ENCODE measurements around the gene MOG. TPM values are rescaled to one million over a fixed set of nuclear protein-coding genes. Genes with fewer than 3 reads are reported as not detected.
A peak's percentile ranks its signal among the peaks of the same experiment; 100 is the strongest.

The MOG gene
- polyA plus RNA-seq, 1 of the 3 experiments (the other 2 are of a cell fraction): not detected

DNA sequence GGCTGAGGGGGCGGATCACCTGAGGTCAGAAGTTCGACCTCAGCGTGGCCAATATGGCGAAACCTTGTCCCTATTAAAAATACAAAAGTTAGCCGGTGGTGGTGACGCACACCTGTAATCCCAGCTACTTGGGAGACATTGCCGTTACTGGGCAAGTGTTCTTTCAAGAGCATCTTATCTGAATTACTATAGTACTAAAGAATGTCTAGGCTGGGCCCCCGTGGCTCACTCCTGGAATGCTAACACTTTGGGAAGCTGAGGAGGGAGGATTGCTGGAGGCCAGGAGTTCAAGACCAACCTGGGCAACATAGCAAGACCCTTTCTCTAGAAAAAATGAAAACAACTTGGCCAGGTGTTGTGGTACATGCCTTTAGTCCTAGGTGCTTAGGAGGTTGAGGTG lies 24.9 kb downstream of the MOG start (continued):
- TF ChIP-seq MAX (IDR thresholded peaks at IDR 0.05; ENCODE audit: low read depth): no peak
- TF ChIP-seq EZH2phosphoT487 (IDR thresholded peaks at IDR 0.05; ENCODE audit: borderline replicate concordance, low read depth): no peak
- TF ChIP-seq SMC3 (IDR thresholded peaks at IDR 0.05; ENCODE audit: low read depth, low read length): no peak
- TF ChIP-seq RAD21 (IDR thresholded peaks at IDR 0.05; ENCODE audit: low read length): no peak
- no peak for TF ChIP-seq POLR2AphosphoS5 (IDR thresholded peaks at IDR 0.05; ENCODE audit: low read depth, low read length)

- 10% methylated on average over 13 of the region's 15 CpGs for WGBS (ENCODE audit: low lambda C conversion rate)
- H3K27ac ChIP-seq (ENCODE audit: low read depth in 2 of 2, low read length in 1 of 2): no peak overlapping the region
- CTCF ChIA-PET: no interaction called here
Observed at GRCh38 chr6:29685718-29686326, 28.9 kb downstream of the MOG start.

More at GRCh38 chr6:29685718-29686326, 28.9 kb downstream of the MOG start:
- TF ChIP-seq GABPA (IDR thresholded peaks at IDR 0.05; ENCODE audit: low read depth) (no peak), TCF12 (IDR thresholded peaks at IDR 0.05) (no peak), RAD21 (IDR thresholded peaks at IDR 0.05; ENCODE audit: low read length) (peak; percentile 18; the same call in 1 of the 2 replicates), RXRA (IDR thresholded peaks at IDR 0.05; ENCODE audit: borderline replicate concordance, low read depth) (no peak), NRF1 (IDR thresholded peaks at IDR 0.05; ENCODE audit: low read depth, low read length) (no peak), IRF3 (IDR thresholded peaks at IDR 0.05; ENCODE audit: low read depth, low read length) (no peak)
- TF ChIP-seq, protein P1, sequence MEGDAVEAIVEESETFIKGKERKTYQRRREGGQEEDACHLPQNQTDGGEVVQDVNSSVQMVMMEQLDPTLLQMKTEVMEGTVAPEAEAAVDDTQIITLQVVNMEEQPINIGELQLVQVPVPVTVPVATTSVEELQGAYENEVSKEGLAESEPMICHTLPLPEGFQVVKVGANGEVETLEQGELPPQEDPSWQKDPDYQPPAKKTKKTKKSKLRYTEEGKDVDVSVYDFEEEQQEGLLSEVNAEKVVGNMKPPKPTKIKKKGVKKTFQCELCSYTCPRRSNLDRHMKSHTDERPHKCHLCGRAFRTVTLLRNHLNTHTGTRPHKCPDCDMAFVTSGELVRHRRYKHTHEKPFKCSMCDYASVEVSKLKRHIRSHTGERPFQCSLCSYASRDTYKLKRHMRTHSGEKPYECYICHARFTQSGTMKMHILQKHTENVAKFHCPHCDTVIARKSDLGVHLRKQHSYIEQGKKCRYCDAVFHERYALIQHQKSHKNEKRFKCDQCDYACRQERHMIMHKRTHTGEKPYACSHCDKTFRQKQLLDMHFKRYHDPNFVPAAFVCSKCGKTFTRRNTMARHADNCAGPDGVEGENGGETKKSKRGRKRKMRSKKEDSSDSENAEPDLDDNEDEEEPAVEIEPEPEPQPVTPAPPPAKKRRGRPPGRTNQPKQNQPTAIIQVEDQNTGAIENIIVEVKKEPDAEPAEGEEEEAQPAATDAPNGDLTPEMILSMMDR (IDR thresholded peaks at IDR 0.05): peak; percentile 27
- no peak overlapping the region for H3K9ac ChIP-seq
- no peaks in the 10 kb centered on the region for H3K36me3 ChIP-seq (replicated peaks in 1 of 2; ENCODE audit: control insufficient read depth in 1 of 2, insufficient read depth in 2 of 2, low read length in 1 of 2)
- H3K4me2 ChIP-seq: peak overlapping the region; percentile 37
- H3K79me2 ChIP-seq (ENCODE audit: insufficient read depth): no peaks in the 10 kb centered on the region
- H3K4me1 ChIP-seq (ENCODE audit: control insufficient read depth in 1 of 2, insufficient read depth in 2 of 2, low read depth in 1 of 2, low read length in 1 of 2): no peaks in the 10 kb centered on the region
- H4K20me1 ChIP-seq (ENCODE audit: insufficient read depth): no peaks in the 10 kb centered on the region
- POLR2A ChIA-PET: no interaction called here
- no peaks in the 10 kb centered on the region for H3K9me2 ChIP-seq
- H3F3A ChIP-seq (replicated peaks; ENCODE audit: insufficient read depth): no peaks in the 10 kb centered on the region
- no peak overlapping the region for H2AFZ ChIP-seq (ENCODE audit: low read depth)
- H3K9me3 ChIP-seq: no peaks in the 10 kb centered on the region
- no peak for DNase-seq
- peaks cover 18% of the 10 kb centered on the region for H3K27me3 ChIP-seq (ENCODE audit: insufficient read depth)
- peak overlapping the region in 1 of 2 experiments; percentile 39; a peak in 2 of 4 replicates for H3K4me3 ChIP-seq (ENCODE audit: low read depth in 2 of 2, low read length in 1 of 2)

All from SK-N-SH (cell line).